HG03159 (cell line): ENCODE measurements around the gene PDRG1.
A peak's percentile ranks its signal among the peaks of the same experiment; 100 is the strongest.

Source experiments
- ATAC-seq: cut with Tn5 transposase; IDR thresholded peaks from one replicate; pipeline ENCODE4 v1.9.1; 2021; ENCODE audit warnings: mild to moderate bottlenecking, moderate library complexity; ENCODE audit not compliant: unreplicated experiment

The PDRG1 gene

DNA sequence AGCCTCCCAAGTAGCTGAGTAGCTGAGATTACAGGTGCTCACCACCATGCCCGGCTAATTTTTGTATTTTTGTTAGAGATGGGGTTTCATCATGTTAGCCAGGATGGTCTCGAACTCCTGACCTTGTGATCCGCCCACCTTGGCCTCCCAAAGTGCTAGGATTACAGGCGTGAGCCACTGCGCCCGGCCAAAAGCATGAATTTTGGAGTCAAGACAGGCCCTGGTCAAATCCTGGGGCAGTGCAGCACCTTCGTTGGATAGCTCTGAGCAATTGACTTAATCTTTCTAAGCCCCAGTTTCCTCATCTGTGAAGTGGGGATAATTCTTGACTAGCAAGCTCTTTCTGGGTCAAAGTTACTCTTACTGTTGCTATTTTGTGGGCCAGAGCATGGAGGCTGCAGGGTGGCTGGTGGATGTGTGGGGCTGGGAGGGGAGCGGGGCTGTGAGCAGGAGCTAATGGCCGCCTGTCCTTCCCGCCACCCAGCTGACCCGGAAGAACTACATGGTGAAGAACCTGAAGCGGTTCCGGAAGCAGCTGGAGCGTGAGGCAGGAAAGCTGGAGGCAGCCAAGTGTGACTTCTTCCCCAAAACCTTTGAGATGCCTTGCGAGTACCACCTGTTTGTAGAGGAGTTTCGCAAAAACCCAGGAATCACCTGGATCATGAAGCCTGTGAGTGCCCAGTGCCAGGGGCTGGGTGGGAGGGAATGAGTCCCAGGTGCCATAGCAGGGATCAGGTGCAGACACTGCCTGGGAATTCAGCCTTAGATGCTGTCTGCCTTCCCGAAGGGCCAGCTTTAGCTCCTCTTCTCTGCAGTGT, 42.4 kb downstream of the PDRG1 start:
- ATAC-seq: no peak

DNA sequence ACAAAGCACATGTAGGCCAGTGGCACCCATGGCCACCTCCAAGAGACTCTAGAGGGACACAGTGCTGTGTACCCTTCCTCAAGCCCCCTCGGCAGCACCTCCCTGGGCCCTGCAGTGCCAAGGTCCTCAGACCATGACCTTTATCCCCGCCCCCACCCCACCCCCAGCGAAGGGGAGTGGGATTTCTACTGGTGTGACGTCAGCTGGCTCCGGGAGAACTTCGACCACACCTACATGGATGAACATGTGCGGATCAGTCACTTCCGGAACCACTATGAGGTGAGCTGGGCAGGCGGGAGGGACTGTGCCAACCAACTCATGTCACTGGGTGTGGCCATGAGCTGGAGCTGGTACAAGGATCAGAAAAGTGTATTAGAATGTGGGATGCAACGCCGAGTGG, 43.4 kb downstream of the PDRG1 start:
- no peak for ATAC-seq

DNA sequence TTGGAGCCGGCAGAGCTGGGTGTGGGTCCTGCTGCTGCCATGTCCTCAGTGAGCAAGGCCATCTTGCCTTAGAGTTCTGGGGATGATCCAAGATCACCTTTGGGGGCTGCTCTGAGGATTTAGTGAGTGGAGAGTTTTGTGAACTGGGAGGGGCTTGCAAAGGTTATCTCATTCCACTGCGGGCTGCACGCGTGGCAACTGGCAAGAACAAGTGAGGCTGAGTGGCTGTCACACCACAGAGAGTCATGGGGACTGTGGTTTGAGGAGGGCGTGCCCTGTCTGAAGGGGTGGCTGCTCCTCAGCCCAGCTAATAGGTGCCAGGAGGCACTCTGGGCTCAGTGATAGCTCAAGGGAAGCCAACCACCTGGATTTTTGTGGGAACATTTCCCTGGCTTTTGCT, 43.8 kb downstream of the PDRG1 start:
- no peak for ATAC-seq

DNA sequence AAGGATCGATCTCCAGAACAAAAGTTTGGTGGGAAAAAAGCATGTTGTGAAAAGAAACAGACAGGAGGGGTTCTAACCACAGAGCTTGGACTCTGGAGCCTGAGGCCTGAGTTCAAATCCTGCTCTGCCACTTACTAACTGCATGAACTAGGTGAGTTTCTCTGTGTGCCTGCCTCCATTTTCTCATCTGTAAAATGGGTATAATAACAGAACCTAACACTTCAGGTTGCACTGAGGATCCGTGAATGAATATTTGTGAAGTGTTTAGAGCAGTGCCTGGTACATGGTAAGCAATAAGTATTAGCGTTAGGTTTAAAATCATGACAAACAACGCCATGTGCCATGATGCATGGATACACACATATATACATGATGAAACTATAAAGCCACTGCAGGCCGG, 44.8 kb downstream of the PDRG1 start:
- no peak for ATAC-seq

DNA sequence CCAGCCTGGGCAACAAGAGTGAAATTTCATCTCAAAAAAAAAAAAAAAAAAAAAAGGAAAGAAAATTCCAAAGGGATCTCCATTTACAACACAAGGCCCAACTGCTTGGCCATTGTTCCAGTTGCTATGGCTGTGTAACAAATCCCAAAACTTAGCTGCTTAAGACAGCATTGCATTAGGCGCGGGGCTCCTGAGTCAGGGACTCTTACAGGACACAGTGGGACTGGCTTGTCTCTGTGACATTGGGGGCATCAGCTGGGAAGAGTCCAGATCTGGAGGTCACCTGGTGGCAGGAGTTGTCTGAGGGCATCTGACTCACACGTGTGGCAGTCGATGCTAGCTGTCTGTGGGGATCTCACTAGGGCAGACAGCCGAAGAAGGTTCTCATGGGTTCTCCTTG, 45.8 kb downstream of the PDRG1 start:
- ATAC-seq: no peak

DNA sequence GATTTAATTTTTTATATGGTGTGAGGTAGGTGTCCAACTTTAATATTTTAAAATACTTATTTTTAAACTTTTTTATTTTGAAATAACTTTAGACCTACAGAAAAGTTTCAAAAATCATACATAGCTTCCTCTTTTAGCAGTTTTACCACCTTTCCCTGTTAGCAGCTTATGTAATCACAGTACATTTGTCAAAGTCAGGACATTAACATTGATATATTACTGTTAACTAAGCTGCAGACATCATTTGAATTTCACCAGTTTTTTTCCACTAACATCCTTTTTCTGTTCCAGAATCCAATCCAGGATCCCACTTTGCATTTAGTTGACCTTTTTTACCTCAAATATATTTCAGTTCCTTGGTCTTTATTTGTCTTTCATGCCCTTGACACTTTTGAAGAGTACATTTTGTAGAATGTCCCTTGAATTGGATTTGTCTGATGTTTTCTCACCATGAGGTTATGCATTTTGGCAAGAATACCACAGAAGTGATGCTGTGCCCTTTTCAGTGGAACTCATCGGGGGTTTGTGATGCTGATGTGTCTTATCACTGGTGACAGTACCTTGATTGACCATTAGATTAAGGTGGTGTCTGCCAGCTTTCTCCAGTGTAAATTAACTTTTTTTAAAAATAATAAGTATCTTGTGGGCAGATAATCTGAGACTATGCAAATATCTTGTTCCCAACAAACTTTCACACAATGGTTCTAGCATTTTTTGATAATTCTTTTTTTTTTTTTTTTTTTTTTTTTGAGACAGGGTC, 48.0 kb downstream of the PDRG1 start:
- no peak for ATAC-seq

DNA sequence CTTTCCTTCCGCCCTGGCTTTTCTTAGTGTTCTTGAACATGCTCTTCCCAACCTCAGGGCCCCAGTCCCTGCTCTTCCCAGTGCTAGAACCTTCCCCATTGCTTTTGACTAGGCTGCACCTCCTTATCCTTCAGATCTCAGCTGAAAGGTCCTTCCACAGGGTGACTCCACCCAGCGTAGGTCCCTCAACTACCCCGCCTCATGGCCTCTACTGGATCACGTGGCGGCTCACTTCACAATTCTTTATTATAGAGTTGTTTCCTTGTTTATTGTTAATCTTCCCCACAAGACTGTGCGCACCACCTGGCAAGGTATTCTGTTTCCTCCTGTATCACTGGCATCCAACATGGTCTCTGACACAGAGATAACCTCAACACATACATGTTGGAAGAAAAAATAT, 50.2 kb downstream of the PDRG1 start:
- ATAC-seq: no peak

DNA sequence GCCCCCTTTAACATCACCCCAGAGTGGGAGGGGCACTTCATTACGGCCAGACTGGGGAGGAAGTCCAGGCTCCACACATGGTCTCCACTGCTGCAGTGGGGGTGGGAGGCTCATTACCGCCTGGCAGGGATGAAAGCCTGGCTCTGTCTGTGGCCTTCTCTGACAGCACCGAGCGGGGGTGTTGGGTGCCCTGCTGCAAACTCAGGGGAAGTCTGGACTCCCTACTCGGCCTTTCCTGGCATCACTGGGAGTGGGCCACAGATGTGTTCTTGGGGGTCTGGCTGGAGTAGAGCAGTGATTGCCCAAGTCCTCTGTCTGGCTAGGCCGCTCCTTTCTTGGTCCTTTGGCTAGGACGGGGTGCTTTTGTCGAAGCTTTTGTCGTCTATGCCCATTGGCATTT, 54.3 kb downstream of the PDRG1 start:
- ATAC-seq: no peak

DNA sequence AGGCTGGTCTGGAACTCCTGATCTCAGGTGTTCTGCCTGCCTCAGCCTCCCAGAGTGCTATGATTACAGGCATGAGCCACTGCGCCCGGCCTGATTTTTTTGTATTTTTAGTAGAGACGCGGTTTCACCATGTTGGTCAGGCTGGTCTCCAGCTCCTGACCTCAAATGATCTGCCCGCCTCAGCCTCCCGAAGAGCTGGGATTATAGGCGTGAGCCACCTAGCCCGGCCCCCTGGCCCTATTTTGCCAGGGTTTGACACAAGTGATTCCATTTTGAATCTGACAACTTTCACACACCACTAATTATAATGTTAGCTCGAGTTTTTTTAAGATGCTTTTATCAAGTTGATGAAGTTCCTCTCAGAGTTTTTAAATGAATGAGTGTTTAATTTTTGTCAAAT, 55.8 kb downstream of the PDRG1 start:
- no peak for ATAC-seq

DNA sequence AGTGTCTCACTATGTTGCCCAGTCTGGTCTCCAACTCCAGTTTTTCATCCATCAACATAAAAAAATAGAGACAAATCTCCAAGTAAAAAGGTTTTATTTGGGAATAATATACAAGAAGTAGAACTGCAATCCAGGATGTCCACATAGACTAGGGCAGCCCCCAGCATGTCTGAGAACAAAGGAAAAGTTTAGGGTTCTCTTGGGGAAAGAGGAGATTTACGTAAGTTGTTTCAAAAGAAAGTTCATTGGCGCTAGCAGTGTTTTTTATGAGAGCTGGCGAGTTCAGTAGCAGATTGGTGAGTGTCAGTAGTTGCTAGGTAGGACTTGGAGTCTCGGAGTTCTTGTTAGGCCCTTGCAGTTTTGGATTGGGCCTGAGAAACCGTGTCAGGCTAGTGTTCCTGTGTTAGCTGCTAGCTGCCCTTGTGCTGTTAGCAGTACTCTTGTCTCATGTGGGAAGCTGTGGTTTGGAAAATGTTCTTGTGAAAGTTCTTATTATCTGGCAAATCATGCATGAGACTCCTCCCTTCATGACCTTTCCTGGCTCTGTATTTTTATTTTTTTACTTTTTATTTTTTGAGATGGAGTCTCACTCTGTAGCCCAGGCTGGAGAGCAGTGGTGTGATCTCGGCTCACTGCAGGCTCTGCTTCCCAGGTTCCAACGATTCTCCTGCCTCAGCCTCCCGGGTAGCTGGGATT, 56.7 kb downstream of the PDRG1 start:
- peak; percentile 96 for ATAC-seq
